GM23248 (cell line): ENCODE results near the gene LRRIQ3.

Experiments used
- EZH2 ChIP-seq: fragments of 200-600 bp; sonication (generic); IDR thresholded peaks from 2 replicates; pipeline ENCODE4 v1.6.1; 2018; ENCODE audit warnings: antibody characterized with exemption, mild to moderate bottlenecking; ENCODE audit not compliant: insufficient read depth, poor library complexity, severe bottlenecking
- EZH2phosphoT487 ChIP-seq: fragments of 200-600 bp; sonication (generic); IDR thresholded peaks from 2 replicates; pipeline ENCODE4 v1.6.1; 2018; ENCODE audit warnings: antibody characterized with exemption, moderate library complexity, mild to moderate bottlenecking, low read depth; ENCODE audit not compliant: insufficient read depth

DNA sequence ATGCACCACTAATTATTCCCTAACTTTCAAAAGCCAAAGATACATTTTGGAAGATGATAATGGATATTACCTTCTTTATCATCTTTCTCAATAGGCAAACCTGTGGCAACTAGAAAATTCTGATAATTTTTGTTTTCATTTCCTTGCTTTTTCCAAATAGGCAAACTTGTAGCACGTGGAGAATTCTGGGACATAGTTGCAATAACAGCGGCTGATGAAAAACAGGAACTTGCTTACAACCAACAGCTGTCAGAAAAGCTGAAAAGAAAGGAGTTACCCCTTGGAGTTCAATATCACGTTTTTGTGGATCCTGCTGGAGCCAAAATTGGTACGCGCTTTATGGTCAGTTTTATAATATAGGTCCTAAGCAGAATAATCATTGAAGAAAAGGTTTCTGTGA lies 1.5 kb upstream of the LRRIQ3 start:
- no peak for TF ChIP-seq EZH2phosphoT487
- TF ChIP-seq EZH2 = no peak
